Measurements from ENCODE around the gene PSAP. TPM values are rescaled to one million over a fixed set of nuclear protein-coding genes. Genes with fewer than 3 reads are reported as not detected.
A peak's percentile ranks its signal among the peaks of the same experiment; 100 is the strongest.

The PSAP gene
- total RNA-seq, 1 experiment from 2014 or later, result 683 TPM

GRCh38 chr10:71865561-71866041 is 14.6 kb upstream of the PSAP start:
- no peaks in the 10 kb centered on the region for H3K27me3 ChIP-seq (ENCODE audit: insufficient read depth, low read depth)
- no peak overlapping the region for H3K4me2 ChIP-seq
- no peak overlapping the region for H3K27ac ChIP-seq
- ChIA-PET CTCF (interaction anchor here (0.6 to 0.7 kb wide), 3 partner anchors 11 to 31 kb away, joined by 3 to 7 read pairs (median 5); no protein-coding TSS in a partner anchor), POLR2A (ENCODE audit: unreplicated experiment) (interaction anchor here (0.6 kb wide), 1 partner anchor 17 kb away, joined by 3 read pairs; no protein-coding TSS in a partner anchor)
- H3K9me3 ChIP-seq (ENCODE audit: insufficient read depth, low read depth), result no peaks in the 10 kb centered on the region
- no peaks in the 10 kb centered on the region for H3K9me2 ChIP-seq (ENCODE audit: insufficient read depth)
- H3F3A ChIP-seq (ENCODE audit: insufficient read depth, low read depth), result peaks cover 48% of the 10 kb centered on the region
- intact Hi-C loops (cut with micrococcal nuclease; ENCODE audit: unreplicated experiment), result no loop called here
- no peak for TF ChIP-seq CTCF (conservative IDR thresholded peaks at IDR 0.05)
- TF ChIP-seq EZH2 (IDR thresholded peaks at IDR 0.05; ENCODE audit: low read depth), result no peak
- no peaks in the 10 kb centered on the region for H4K20me1 ChIP-seq (ENCODE audit: insufficient read depth)
- no TSS peak for BruUV-seq (replicated peaks)
- peaks cover 74% of the 10 kb centered on the region for H3K4me1 ChIP-seq (replicated peaks; ENCODE audit: insufficient read depth)
- H3K36me3 ChIP-seq (ENCODE audit: low read depth), result no peaks in the 10 kb centered on the region
- no peak overlapping the region for H3K4me3 ChIP-seq
- H3K79me2 ChIP-seq (ENCODE audit: low read depth), result no peaks in the 10 kb centered on the region
- no peak for DNase-seq
- H2AFZ ChIP-seq, result no peak overlapping the region

GRCh38 chr10:71864911-71865361 is 13.9 kb upstream of the PSAP start:
- Histone ChIP-seq H3K4me1 (replicated peaks; ENCODE audit: insufficient read depth) (peaks cover 81% of the 10 kb centered on the region), H3K27ac (peak overlapping the region; percentile 60), H2AFZ (no peak overlapping the region)

GRCh38 chr10:71863203-71863602 is 12.2 kb upstream of the PSAP start:
- no peak overlapping the region for H2AFZ ChIP-seq
- peak in 1 of 2 experiments; percentile 35 for DNase-seq
- POLR2A ChIA-PET (ENCODE audit: unreplicated experiment), result interaction anchor here (0.6 kb wide), 1 partner anchor 921 kb away, joined by 3 read pairs; no protein-coding TSS in a partner anchor
- H3K4me2 ChIP-seq, result no peak overlapping the region
- intact Hi-C loops (cut with micrococcal nuclease; ENCODE audit: unreplicated experiment), result no loop called here
- no TSS peak for BruUV-seq (replicated peaks)
- H3K4me1 ChIP-seq (replicated peaks; ENCODE audit: insufficient read depth), result peaks cover 85% of the 10 kb centered on the region
- no peaks in the 10 kb centered on the region for H3K36me3 ChIP-seq (ENCODE audit: low read depth)
- H3K9me2 ChIP-seq (ENCODE audit: insufficient read depth), result no peaks in the 10 kb centered on the region
- CTCF ChIA-PET, result no interaction called here
- H3F3A ChIP-seq (ENCODE audit: insufficient read depth, low read depth), result peaks cover 61% of the 10 kb centered on the region
- TF ChIP-seq EZH2 (IDR thresholded peaks at IDR 0.05; ENCODE audit: low read depth) (no peak), CTCF (conservative IDR thresholded peaks at IDR 0.05) (no peak)
- no peaks in the 10 kb centered on the region for H4K20me1 ChIP-seq (ENCODE audit: insufficient read depth)
- H3K27me3 ChIP-seq (ENCODE audit: insufficient read depth, low read depth), result no peaks in the 10 kb centered on the region
- H3K79me2 ChIP-seq (ENCODE audit: low read depth), result no peaks in the 10 kb centered on the region
- no peak overlapping the region for H3K27ac ChIP-seq
- H3K9me3 ChIP-seq (ENCODE audit: insufficient read depth, low read depth), result no peaks in the 10 kb centered on the region
- no peak overlapping the region for H3K4me3 ChIP-seq

More at GRCh38 chr10:71864911-71865361, 13.9 kb upstream of the PSAP start:
- Histone ChIP-seq H3F3A (ENCODE audit: insufficient read depth, low read depth) (peaks cover 54% of the 10 kb centered on the region), H3K27me3 (ENCODE audit: insufficient read depth, low read depth) (no peaks in the 10 kb centered on the region), H3K79me2 (ENCODE audit: low read depth) (no peaks in the 10 kb centered on the region), H3K9me3 (ENCODE audit: insufficient read depth, low read depth) (no peaks in the 10 kb centered on the region), H3K9me2 (ENCODE audit: insufficient read depth) (no peaks in the 10 kb centered on the region), H3K36me3 (ENCODE audit: low read depth) (no peaks in the 10 kb centered on the region), H3K4me3 (no peak overlapping the region), H4K20me1 (ENCODE audit: insufficient read depth) (no peaks in the 10 kb centered on the region), H3K4me2 (peak overlapping the region; percentile 36; the same call in 1 of the 2 replicates)
- no peak for TF ChIP-seq EZH2 (IDR thresholded peaks at IDR 0.05; ENCODE audit: low read depth)
- TF ChIP-seq CTCF (conservative IDR thresholded peaks at IDR 0.05), result no peak
- DNase-seq, result peak; percentile 32 to 66
- intact Hi-C loops (cut with micrococcal nuclease; ENCODE audit: unreplicated experiment), result no loop called here
- ChIA-PET POLR2A (ENCODE audit: unreplicated experiment) (no interaction called here), CTCF (interaction anchor here (0.6 kb wide), 1 partner anchor 31 kb away, joined by 3 read pairs; no protein-coding TSS in a partner anchor)
- no TSS peak for BruUV-seq (replicated peaks)
